Lower lobe of right lung (tissue), 2 donors: Measurements from ENCODE around the gene UBE2S. TPM values are rescaled to one million over a fixed set of nuclear protein-coding genes. Genes with fewer than 3 reads are reported as not detected.
A peak's percentile ranks its signal among the peaks of the same experiment; 100 is the strongest.
"Not testable (repeated sequence)": the region's sequence is repeated elsewhere in the genome, so short reads cannot be mapped to it uniquely, and the experiment has no call there.

Experiments used
- ATAC-seq, 2 donors: fragments of 200-7000 bp; cut with Tn5 transposase; one replicate each; pipeline ENCODE4 v1.9.1; 2020 to 2022; ENCODE audit warnings: mild to moderate bottlenecking in 2 of 2, moderate library complexity in 2 of 2
- DNase-seq: peaks from one replicate; pipeline ENCODE4 v3.0.0-alpha.2; 2020
- H3K27ac ChIP-seq: fragments of 200-600 bp; one replicate; pipeline ENCODE4 v1.8.0; 2022
- H3K27me3 ChIP-seq: fragments of 200-600 bp; one replicate; pipeline ENCODE4 v1.8.0; 2022; ENCODE audit warnings: low read depth
- H3K36me3 ChIP-seq: fragments of 200-600 bp; one replicate; pipeline ENCODE4 v1.8.0; 2022; ENCODE audit warnings: mild to moderate bottlenecking
- H3K4me1 ChIP-seq: fragments of 200-600 bp; one replicate; pipeline ENCODE4 v1.8.0; 2022
- H3K4me3 ChIP-seq: fragments of 200-600 bp; one replicate; pipeline ENCODE4 v1.8.0; 2022; ENCODE audit warnings: mild to moderate bottlenecking
- H3K9me3 ChIP-seq: fragments of 200-600 bp; one replicate; pipeline ENCODE4 v1.8.0; 2022
- intact Hi-C: fragments of 100-400 bp; cut with DNase I; formaldehyde crosslinking; loops from one replicate; pipeline ENCODE4 v1.11.0; 2022
- total RNA-seq: library from RNA; stranded (reverse); fragmentation: NEBNext Ultra II Directional; extraction: Animal tissue kit (Norgen Biotek cat#: 25700); gene quantifications from one replicate; pipeline ENCODE4 v1.2.1, GENCODE V29; 2021
- TF ChIP-seq, protein P1 (sequence below): fragments of 200-600 bp; IDR thresholded peaks from one replicate; pipeline ENCODE4 v1.8.0; 2022; ENCODE audit warnings: antibody characterized with exemption, mild to moderate bottlenecking
- donor health status: DM: no; HTN: yes; CAD: no; lungs with severe emphysema.

Gene UBE2S
- total RNA-seq, 1 donor from 2014 or later = 18.6 TPM

DNA sequence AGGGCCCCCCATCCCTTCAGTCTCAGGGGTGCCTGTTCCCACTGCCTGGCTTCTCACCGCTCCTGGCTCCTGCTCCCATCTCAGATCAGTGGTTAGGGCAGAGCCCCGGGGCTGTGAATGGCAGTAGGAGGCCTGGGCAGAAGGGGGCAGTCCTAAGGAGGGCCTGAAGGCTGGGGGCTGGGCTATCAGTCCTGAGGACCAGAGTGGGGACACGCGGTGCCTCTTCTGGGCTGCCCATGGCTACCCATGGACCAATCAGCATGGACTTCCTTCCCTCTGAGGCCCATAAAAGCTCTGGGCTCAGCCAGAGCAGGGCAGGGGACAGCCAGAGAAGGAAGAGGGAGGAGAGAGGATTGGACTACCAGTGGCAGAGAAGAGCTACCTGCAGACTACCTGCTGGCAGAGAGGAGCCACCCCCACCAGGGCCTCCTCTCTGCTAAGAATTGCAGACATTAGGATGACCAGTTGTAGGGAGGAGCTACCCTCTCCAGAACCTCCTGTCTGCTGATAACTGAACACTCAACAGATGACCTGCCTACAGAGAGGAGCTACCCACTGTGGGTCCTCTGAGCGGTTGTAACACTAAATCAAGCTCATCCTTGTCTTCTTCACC, 12.1 kb upstream of the UBE2S start:
- Histone ChIP-seq H3K9me3 (no peaks in the 10 kb centered on the region), H3K36me3 (no peaks in the 10 kb centered on the region), H3K4me1 (no peaks in the 10 kb centered on the region), H3K27me3 (peaks cover 12% of the 10 kb centered on the region), H3K4me3 (no peak overlapping the region), H3K27ac (no peak overlapping the region)
- intact Hi-C loops = no loop called here
- ATAC-seq = peak in 1 of 2 donors; percentile 33
- TF ChIP-seq, protein P1, sequence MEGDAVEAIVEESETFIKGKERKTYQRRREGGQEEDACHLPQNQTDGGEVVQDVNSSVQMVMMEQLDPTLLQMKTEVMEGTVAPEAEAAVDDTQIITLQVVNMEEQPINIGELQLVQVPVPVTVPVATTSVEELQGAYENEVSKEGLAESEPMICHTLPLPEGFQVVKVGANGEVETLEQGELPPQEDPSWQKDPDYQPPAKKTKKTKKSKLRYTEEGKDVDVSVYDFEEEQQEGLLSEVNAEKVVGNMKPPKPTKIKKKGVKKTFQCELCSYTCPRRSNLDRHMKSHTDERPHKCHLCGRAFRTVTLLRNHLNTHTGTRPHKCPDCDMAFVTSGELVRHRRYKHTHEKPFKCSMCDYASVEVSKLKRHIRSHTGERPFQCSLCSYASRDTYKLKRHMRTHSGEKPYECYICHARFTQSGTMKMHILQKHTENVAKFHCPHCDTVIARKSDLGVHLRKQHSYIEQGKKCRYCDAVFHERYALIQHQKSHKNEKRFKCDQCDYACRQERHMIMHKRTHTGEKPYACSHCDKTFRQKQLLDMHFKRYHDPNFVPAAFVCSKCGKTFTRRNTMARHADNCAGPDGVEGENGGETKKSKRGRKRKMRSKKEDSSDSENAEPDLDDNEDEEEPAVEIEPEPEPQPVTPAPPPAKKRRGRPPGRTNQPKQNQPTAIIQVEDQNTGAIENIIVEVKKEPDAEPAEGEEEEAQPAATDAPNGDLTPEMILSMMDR = no peak
- no peak for DNase-seq

DNA sequence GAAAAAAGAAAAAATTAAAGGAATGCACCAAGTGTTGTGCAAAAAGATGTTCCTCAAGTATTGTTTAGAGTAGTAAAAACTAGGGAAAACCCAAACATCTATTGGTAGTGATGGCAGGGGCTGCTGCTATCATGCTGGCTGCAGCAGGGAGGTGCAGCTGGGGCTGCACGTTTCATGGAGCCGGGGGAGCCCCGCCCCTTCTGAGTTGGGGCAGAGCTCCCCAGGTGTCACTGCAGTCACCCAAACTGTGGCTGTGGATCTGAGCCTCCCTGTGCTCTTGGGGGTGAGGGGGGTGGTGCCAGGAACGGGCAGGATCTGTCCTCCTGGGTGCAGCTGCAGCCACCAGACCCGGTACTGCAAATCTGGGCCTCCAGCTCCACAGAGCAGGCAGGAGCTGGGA, 11.5 kb upstream of the UBE2S start:
- TF ChIP-seq, protein P1 = no peak
- Histone ChIP-seq H3K36me3 (no peaks in the 10 kb centered on the region), H3K9me3 (no peaks in the 10 kb centered on the region), H3K4me1 (no peaks in the 10 kb centered on the region), H3K4me3 (no peak overlapping the region), H3K27ac (no peak overlapping the region), H3K27me3 (peaks cover 5% of the 10 kb centered on the region)
- ATAC-seq (no peak), DNase-seq (no peak)
- intact Hi-C loops = no loop called here

GRCh38 chr19:55418185-55418584, 10.6 kb upstream of the UBE2S start:
- H3K4me1 ChIP-seq = no peaks in the 10 kb centered on the region
- ATAC-seq (peak; percentile 82 to 85), DNase-seq (no peak)
- TF ChIP-seq, protein P1 = peak; percentile 62
- H3K9me3 ChIP-seq = no peaks in the 10 kb centered on the region
- no peaks in the 10 kb centered on the region for H3K36me3 ChIP-seq
- no peak overlapping the region for H3K4me3 ChIP-seq
- H3K27me3 ChIP-seq = no peaks in the 10 kb centered on the region
- H3K27ac ChIP-seq = no peak overlapping the region
- intact Hi-C loops = no loop called here

GRCh38 chr19:55410168-55410567, 2.6 kb upstream of the UBE2S start:
- Histone ChIP-seq H3K27ac (no peak overlapping the region), H3K4me3 (no peak overlapping the region), H3K4me1 (peaks cover 14% of the 10 kb centered on the region), H3K36me3 (peaks cover 13% of the 10 kb centered on the region), H3K27me3 (no peaks in the 10 kb centered on the region), H3K9me3 (no peaks in the 10 kb centered on the region)
- intact Hi-C loops = no loop called here
- DNase-seq (no peak), ATAC-seq (no peak)
- TF ChIP-seq, protein P1 = no peak

GRCh38 chr19:55409179-55409578, 1.6 kb upstream of the UBE2S start:
- intact Hi-C loops = not testable (repeated sequence)

GRCh38 chr19:55408533-55408872, 915 bp upstream of the UBE2S start:
- H3K4me1 ChIP-seq = peaks cover 14% of the 10 kb centered on the region
- no peaks in the 10 kb centered on the region for H3K9me3 ChIP-seq
- TF ChIP-seq, protein P1 = no peak
- H3K4me3 ChIP-seq = peak overlapping the region; percentile 94
- H3K27me3 ChIP-seq = no peaks in the 10 kb centered on the region
- H3K36me3 ChIP-seq = peaks cover 26% of the 10 kb centered on the region
- ATAC-seq (no peak), DNase-seq (no peak)
- peak overlapping the region; percentile 93 for H3K27ac ChIP-seq
- intact Hi-C loops = no loop called here

More at GRCh38 chr19:55409179-55409578, 1.6 kb upstream of the UBE2S start:
- H3K27me3 ChIP-seq, H3K4me3 ChIP-seq, H3K9me3 ChIP-seq, H3K27ac ChIP-seq, DNase-seq, ATAC-seq: not testable (repeated sequence)
- peaks cover 19% of the 10 kb centered on the region for H3K36me3 ChIP-seq
- peaks cover 14% of the 10 kb centered on the region for H3K4me1 ChIP-seq
